HepG2 (cell line): ENCODE data around the gene MACROD2. TPM values are rescaled to one million over a fixed set of nuclear protein-coding genes. Genes with fewer than 3 reads are reported as not detected.

Experiments
- ATAC-seq: fragments of 200-7000 bp; cut with Tn5 transposase; 3 replicates; pipeline ENCODE4 v1.9.1; 2020; ENCODE audit warnings: mild to moderate bottlenecking, moderate library complexity
- BruUV-seq: library from RNA; stranded (reverse); fragments of 400-500 nt; replicated peaks from 2 replicates; lab custom pipeline; 2021; lab: Mats Ljungman, UMichigan
- CTCF ChIA-PET: fragments of 300-600 bp; formaldehyde crosslinking; extraction: SDS; loops from one replicate; lab custom pipeline; 2021; ENCODE audit warnings: low total read pairs, inconsistent platforms, low intra/inter-chr PET ratio; lab: Yijun Ruan, JAX
- POLR2A ChIA-PET: fragments of 350-600 bp; sonication (Branson Sonifier 250); formaldehyde crosslinking; loops from one replicate; lab custom pipeline; 2020; ENCODE audit warnings: antibody characterized with exemption, inconsistent platforms; lab: Yijun Ruan, JAX
- DNase-seq: peaks from one replicate; pipeline ENCODE4 v3.0.0-alpha.2; 2015; ENCODE audit warnings: low spot score
- FAIRE-seq: peaks from 3 replicates; lab custom pipeline; 2011; peaks lifted over from hg19 to GRCh38; lab: Jason Lieb, UNC
- H2AFZ ChIP-seq: one replicate; pipeline ENCODE4 v1.6.1; 2011; ENCODE audit warnings: low read length, inconsistent platforms
- H3K27ac ChIP-seq: fragments of 300-600 bp; 3 replicates; pipeline ENCODE4 v1.8.0; 2011; ENCODE audit warnings: mixed run types, mild to moderate bottlenecking, mixed read lengths, low read length, inconsistent platforms; ENCODE audit not compliant: insufficient read depth; ENCODE audit errors: extremely low read length
- H3K27me3 ChIP-seq, 2 experiments: fragments of 200-600 bp in 1 of 2; 2 replicates in 1 of 2; 3 replicates in 1 of 2; pipeline versions ENCODE4 v1.6.0 to v1.8.0; 2011; ENCODE audit warnings: low read length in 2 of 2, mild to moderate bottlenecking in 2 of 2, moderate library complexity in 2 of 2, inconsistent platforms in 1 of 2; ENCODE audit not compliant: insufficient read depth in 2 of 2, control insufficient read depth in 1 of 2
- H3K36me3 ChIP-seq, 2 experiments: fragments of 200-600 bp in 1 of 2; replicated peaks in 1 of 2; 2 replicates in 1 of 2; 3 replicates in 1 of 2; pipeline versions ENCODE4 v1.5.1 to v1.8.0; 2011; ENCODE audit warnings: low read length in 2 of 2, inconsistent platforms in 1 of 2; ENCODE audit not compliant: insufficient read depth in 2 of 2, control insufficient read depth in 1 of 2
- H3K4me1 ChIP-seq: 2 replicates; pipeline ENCODE4 v1.5.1; 2012; ENCODE audit warnings: low read length, inconsistent platforms; ENCODE audit not compliant: insufficient read depth
- H3K4me2 ChIP-seq: 2 replicates; pipeline ENCODE4 v1.6.0; 2011; ENCODE audit warnings: low read depth, low read length, inconsistent platforms
- H3K4me3 ChIP-seq, 3 experiments: fragments of 200-600 bp in 1 of 3; sonication (generic), shearing (Covaris generic) in 1 of 3; replicated peaks in 1 of 3; 2 replicates each; pipeline ENCODE4 v1.5.1; 2011 to 2016; ENCODE audit warnings: low read length in 3 of 3, inconsistent platforms in 2 of 3, low read depth in 2 of 3, mild to moderate bottlenecking in 2 of 3, control low read depth in 1 of 3, mixed read lengths in 1 of 3; ENCODE audit not compliant: insufficient read depth in 1 of 3
- H3K79me2 ChIP-seq: one replicate; pipeline ENCODE4 v1.6.1; 2011; ENCODE audit warnings: low read length, inconsistent platforms; ENCODE audit not compliant: insufficient read depth
- H3K9ac ChIP-seq: 2 replicates; pipeline ENCODE4 v1.6.0; 2011; ENCODE audit warnings: mild to moderate bottlenecking, low read depth, low read length, inconsistent platforms; ENCODE audit not compliant: insufficient read depth
- H3K9me3 ChIP-seq: 2 replicates; pipeline ENCODE4 v1.5.1; 2012; ENCODE audit warnings: mild to moderate bottlenecking, low read length
- H4K20me1 ChIP-seq: 2 replicates; pipeline ENCODE4 v1.6.0; 2011; ENCODE audit warnings: inconsistent platforms, mild to moderate bottlenecking, low read length, moderate library complexity; ENCODE audit not compliant: insufficient read depth
- ARNT2 ChIP-seq: sonication (generic); formaldehyde crosslinking; IDR thresholded peaks from 2 replicates; pipeline ENCODE4 v1.8.0; 2022; ENCODE audit warnings: mild to moderate bottlenecking, low read depth, missing genetic modification reagents, moderate library complexity
- MBNL3 ChIP-seq: fragments of 250-450 bp; sonication (Bioruptor Pico); conservative IDR thresholded peaks from 2 replicates; pipeline ENCODE4 v1.8.0; 2022; ENCODE audit warnings: mild to moderate bottlenecking, inconsistent platforms
- NCOA2 ChIP-seq: sonication (generic); formaldehyde crosslinking; IDR thresholded peaks from 2 replicates; pipeline ENCODE4 v1.8.0; 2022; ENCODE audit warnings: inconsistent platforms
- NFIC ChIP-seq: IDR thresholded peaks from 2 replicates; pipeline ENCODE4 v1.6.1; 2012; ENCODE audit warnings: mild to moderate bottlenecking, low read length, inconsistent platforms
- RFXAP ChIP-seq: sonication (generic); formaldehyde crosslinking; IDR thresholded peaks from 2 replicates; pipeline ENCODE4 v1.4.0; 2020; ENCODE audit warnings: missing genetic modification reagents, borderline replicate concordance
- THAP7 ChIP-seq: sonication (generic); formaldehyde crosslinking; IDR thresholded peaks from 2 replicates; pipeline ENCODE4 v1.8.1; 2023; ENCODE audit warnings: mild to moderate bottlenecking, missing genetic modification reagents
- ZFP62 ChIP-seq: sonication (generic); formaldehyde crosslinking; IDR thresholded peaks from 2 replicates; pipeline ENCODE4 v1.4.0; 2020; ENCODE audit warnings: missing genetic modification reagents
- ZFP82 ChIP-seq: sonication (generic); formaldehyde crosslinking; IDR thresholded peaks from 2 replicates; pipeline ENCODE4 v1.5.1; 2020; ENCODE audit warnings: mild to moderate bottlenecking, missing genetic modification reagents, borderline replicate concordance
- ZNF121 ChIP-seq: sonication (generic); formaldehyde crosslinking; IDR thresholded peaks from 2 replicates; pipeline ENCODE4 v1.5.0; 2020; ENCODE audit warnings: mild to moderate bottlenecking, missing genetic modification reagents
- ZNF546 ChIP-seq: sonication (generic); formaldehyde crosslinking; conservative IDR thresholded peaks from 2 replicates; pipeline ENCODE4 v1.8.1; 2023; ENCODE audit warnings: mild to moderate bottlenecking, missing genetic modification reagents
- ZNF619 ChIP-seq: sonication (generic); formaldehyde crosslinking; IDR thresholded peaks from 2 replicates; pipeline ENCODE4 v1.4.0; 2020; ENCODE audit warnings: mild to moderate bottlenecking, missing genetic modification reagents
- ZNF670 ChIP-seq: sonication (generic); formaldehyde crosslinking; IDR thresholded peaks from 2 replicates; pipeline ENCODE4 v1.8.0; 2022; ENCODE audit warnings: mild to moderate bottlenecking, missing genetic modification reagents, borderline replicate concordance
- WGBS: methylation state at CpG from one replicate; pipeline ENCODE4 v1.1.6; 2017; ENCODE audit warnings: low lambda C conversion rate; 5-methylcytosine and 5-hydroxymethylcytosine counted together
- in situ Hi-C: cut with HindIII; loops from 2 replicates; pipeline ENCODE4 v1.10.0; 2017; ENCODE audit warnings: low pct_unique_long_range_greater_than_20kb; ENCODE audit not compliant: extremely low pct_ligation_motif_present
- intact Hi-C: fragments of 100-400 bp; cut with micrococcal nuclease; formaldehyde crosslinking; loops from one replicate; pipeline ENCODE4 v1.10.0; 2022; ENCODE audit not compliant: unreplicated experiment
- polyA plus RNA-seq, 8 experiments: library from polyadenylated mRNA; depleted of rRNA in 3 of 8; stranded (reverse) in 7 of 8; unstranded in 1 of 8; fragments of >200 nt; fragmentation: Illumina TruSeq in 4 of 8; extraction: Trizol in 4 of 8; gene quantifications; 2 replicates each; pipeline versions ENCODE4 v1.2.1 to v1.2.3, GENCODE V29; 2011 to 2016; ENCODE audit warnings: low read depth in 4 of 8, missing spikeins in 1 of 8, mixed read lengths in 1 of 8; ENCODE audit not compliant: insufficient read depth in 1 of 8
- total RNA-seq, 5 experiments: library from RNA; depleted of rRNA; stranded (reverse); fragments of >200 nt; fragmentation: Illumina TruSeq; extraction: Trizol; gene quantifications; 2 replicates each; pipeline ENCODE4 v1.2.3, GENCODE V29; 2016; ENCODE audit warnings: low read depth in 1 of 5
- TF ChIP-seq, protein P1 (sequence below): sonication (generic); formaldehyde crosslinking; IDR thresholded peaks from 2 replicates; pipeline ENCODE4 v1.5.1; 2020; ENCODE audit warnings: missing genetic modification reagents, mild to moderate bottlenecking, borderline replicate concordance
- TF ChIP-seq, protein P2 (sequence below): sonication (generic); formaldehyde crosslinking; IDR thresholded peaks from 2 replicates; pipeline ENCODE4 v1.4.0; 2020; ENCODE audit warnings: missing genetic modification reagents

Gene MACROD2
- total and polyA plus RNA-seq, 2 of the 13 experiments (the other 11 are each of a cell fraction or from before 2014, with no cell fraction given) = 0.13 to 0.51 TPM

DNA sequence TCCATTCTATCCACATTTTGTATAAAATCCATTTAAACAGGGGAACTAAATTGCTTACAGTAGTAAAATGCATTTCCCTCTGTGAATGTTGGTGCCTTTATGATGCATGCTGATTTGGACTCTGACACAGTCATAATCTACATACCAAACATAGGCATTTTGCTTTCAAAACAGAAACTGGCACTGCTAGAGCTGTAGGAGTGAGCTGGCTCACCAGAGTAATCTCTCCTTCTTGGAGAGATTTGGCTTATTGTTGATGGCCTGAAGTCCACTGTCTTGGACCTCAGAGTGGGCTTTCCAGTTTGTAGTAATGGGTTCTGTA, 705.3 kb downstream of the MACROD2 start:
- Histone ChIP-seq H3K9me3 (no peaks in the 10 kb centered on the region), H3K27me3 (no peaks in the 10 kb centered on the region), H3K4me1 (0 out of 2 replicates have a peak, but pooled peaks cover 4% of the 10 kb centered on the region), H3K9ac (no peak overlapping the region), H4K20me1 (no peaks in the 10 kb centered on the region), H3K27ac (no peak overlapping the region), H3K79me2 (no peaks in the 10 kb centered on the region), H3K4me3 (no peak overlapping the region), H2AFZ (no peak overlapping the region), H3K36me3 (no peaks in the 10 kb centered on the region), H3K4me2 (no peak overlapping the region)
- no TSS peak for BruUV-seq
- in situ Hi-C loops (no loop called here), intact Hi-C loops (no loop called here)
- POLR2A ChIA-PET = no interaction called here
- ATAC-seq (peak; percentile 48; the same call in 1 of the 3 replicates), FAIRE-seq (no peak), DNase-seq (no peak)
- TF ChIP-seq, protein P1, sequence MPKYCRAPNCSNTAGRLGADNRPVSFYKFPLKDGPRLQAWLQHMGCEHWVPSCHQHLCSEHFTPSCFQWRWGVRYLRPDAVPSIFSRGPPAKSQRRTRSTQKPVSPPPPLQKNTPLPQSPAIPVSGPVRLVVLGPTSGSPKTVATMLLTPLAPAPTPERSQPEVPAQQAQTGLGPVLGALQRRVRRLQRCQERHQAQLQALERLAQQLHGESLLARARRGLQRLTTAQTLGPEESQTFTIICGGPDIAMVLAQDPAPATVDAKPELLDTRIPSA (CRISPR knock-in tag) = no peak
- TF ChIP-seq THAP7 (CRISPR knock-in tag) (no peak), ZNF619 (CRISPR knock-in tag) (no peak), RFXAP (CRISPR knock-in tag) (no peak)
- CTCF ChIA-PET = no interaction called here

GRCh38 chr20:14701326-14701725, 706.0 kb downstream of the MACROD2 start:
- no peak for FAIRE-seq
- in situ Hi-C loops = no loop called here
- TF ChIP-seq NCOA2 (no peak), NFIC (no peak), ZFP82 (no peak), MBNL3 (CRISPR knock-in tag) (no peak), ZNF121 (CRISPR knock-in tag) (no peak), ZFP62 (CRISPR knock-in tag) (no peak), ZNF670 (no peak), ARNT2 (CRISPR knock-in tag) (no peak), ZNF546 (no peak)
- TF ChIP-seq, protein P2, sequence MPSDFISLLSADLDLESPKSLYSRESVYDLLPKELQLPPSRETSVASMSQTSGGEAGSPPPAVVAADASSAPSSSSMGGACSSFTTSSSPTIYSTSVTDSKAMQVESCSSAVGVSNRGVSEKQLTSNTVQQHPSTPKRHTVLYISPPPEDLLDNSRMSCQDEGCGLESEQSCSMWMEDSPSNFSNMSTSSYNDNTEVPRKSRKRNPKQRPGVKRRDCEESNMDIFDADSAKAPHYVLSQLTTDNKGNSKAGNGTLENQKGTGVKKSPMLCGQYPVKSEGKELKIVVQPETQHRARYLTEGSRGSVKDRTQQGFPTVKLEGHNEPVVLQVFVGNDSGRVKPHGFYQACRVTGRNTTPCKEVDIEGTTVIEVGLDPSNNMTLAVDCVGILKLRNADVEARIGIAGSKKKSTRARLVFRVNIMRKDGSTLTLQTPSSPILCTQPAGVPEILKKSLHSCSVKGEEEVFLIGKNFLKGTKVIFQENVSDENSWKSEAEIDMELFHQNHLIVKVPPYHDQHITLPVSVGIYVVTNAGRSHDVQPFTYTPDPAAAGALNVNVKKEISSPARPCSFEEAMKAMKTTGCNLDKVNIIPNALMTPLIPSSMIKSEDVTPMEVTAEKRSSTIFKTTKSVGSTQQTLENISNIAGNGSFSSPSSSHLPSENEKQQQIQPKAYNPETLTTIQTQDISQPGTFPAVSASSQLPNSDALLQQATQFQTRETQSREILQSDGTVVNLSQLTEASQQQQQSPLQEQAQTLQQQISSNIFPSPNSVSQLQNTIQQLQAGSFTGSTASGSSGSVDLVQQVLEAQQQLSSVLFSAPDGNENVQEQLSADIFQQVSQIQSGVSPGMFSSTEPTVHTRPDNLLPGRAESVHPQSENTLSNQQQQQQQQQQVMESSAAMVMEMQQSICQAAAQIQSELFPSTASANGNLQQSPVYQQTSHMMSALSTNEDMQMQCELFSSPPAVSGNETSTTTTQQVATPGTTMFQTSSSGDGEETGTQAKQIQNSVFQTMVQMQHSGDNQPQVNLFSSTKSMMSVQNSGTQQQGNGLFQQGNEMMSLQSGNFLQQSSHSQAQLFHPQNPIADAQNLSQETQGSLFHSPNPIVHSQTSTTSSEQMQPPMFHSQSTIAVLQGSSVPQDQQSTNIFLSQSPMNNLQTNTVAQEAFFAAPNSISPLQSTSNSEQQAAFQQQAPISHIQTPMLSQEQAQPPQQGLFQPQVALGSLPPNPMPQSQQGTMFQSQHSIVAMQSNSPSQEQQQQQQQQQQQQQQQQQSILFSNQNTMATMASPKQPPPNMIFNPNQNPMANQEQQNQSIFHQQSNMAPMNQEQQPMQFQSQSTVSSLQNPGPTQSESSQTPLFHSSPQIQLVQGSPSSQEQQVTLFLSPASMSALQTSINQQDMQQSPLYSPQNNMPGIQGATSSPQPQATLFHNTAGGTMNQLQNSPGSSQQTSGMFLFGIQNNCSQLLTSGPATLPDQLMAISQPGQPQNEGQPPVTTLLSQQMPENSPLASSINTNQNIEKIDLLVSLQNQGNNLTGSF (CRISPR knock-in tag) = no peak

More at GRCh38 chr20:14701326-14701725, 706.0 kb downstream of the MACROD2 start:
- no TSS peak for BruUV-seq
- Histone ChIP-seq H3K4me1 (0 out of 2 replicates have a peak, but pooled peaks cover 4% of the 10 kb centered on the region), H3K4me3 (no peak overlapping the region), H3K9ac (no peak overlapping the region), H3K4me2 (no peak overlapping the region), H4K20me1 (no peaks in the 10 kb centered on the region), H3K79me2 (no peaks in the 10 kb centered on the region), H2AFZ (no peak overlapping the region), H3K36me3 (no peaks in the 10 kb centered on the region), H3K27ac (no peak overlapping the region), H3K27me3 (no peaks in the 10 kb centered on the region), H3K9me3 (no peaks in the 10 kb centered on the region)
- intact Hi-C loops = no loop called here
- ChIA-PET CTCF (no interaction called here), POLR2A (no interaction called here)
- DNase-seq (no peak), ATAC-seq (no peak)
- 57% methylated on average over 4 of the region's 4 CpGs for WGBS
